Stimulated activated naive CD8-positive, alpha-beta T cell treated with anti-CD3 and anti-CD28 coated beads, Interleukin-15, Interleukin-2, amounts not matched to agents 100 U/mL and 50 U/mL, for 24 hours (primary cell): ENCODE data around the gene ZFPL1.
"Not testable (repeated sequence)": the region's sequence is repeated elsewhere in the genome, so short reads cannot be mapped to it uniquely, and the experiment has no call there.

ENCODE experiments used
- ATAC-seq: fragments of 150-1000 bp; cut with Tn5 transposase; one replicate; pipeline ENCODE4 v1.10.0; 2021
- DNase-seq: peaks from one replicate; pipeline ENCODE4 v3.0.0; 2021

ZFPL1 gene

GRCh38 chr11:65114538-65115171 is 30.6 kb downstream of the ZFPL1 start:
- no peak for DNase-seq

GRCh38 chr11:65115361-65116082 is 31.5 kb downstream of the ZFPL1 start:
- DNase-seq (peak; percentile 26), ATAC-seq (no peak)

More at GRCh38 chr11:65114538-65115171, 30.6 kb downstream of the ZFPL1 start:
- no peak for ATAC-seq

- DNase-seq (peak; percentile 67), ATAC-seq (peak; percentile 14)
Observed at GRCh38 chr11:65116370-65117205, 32.6 kb downstream of the ZFPL1 start.

- ATAC-seq (peak; percentile 65), DNase-seq (peak; percentile 100)
Observed at GRCh38 chr11:65117206-65118096, 33.4 kb downstream of the ZFPL1 start, which contains the start of gene ZNHIT2. ZNHIT2 (minus strand) TSS chr11:65117701; CDS start chr11:65117653, 48 bp downstream.

- DNase-seq = no peak
- ATAC-seq = no peak
Observed at GRCh38 chr11:65118097-65118837, 34.2 kb downstream of the ZFPL1 start.

GRCh38 chr11:65118891-65119669 is 35.1 kb downstream of the ZFPL1 start:
- not testable (repeated sequence) for ATAC-seq

GRCh38 chr11:65119670-65119995 is 35.6 kb downstream of the ZFPL1 start:
- ATAC-seq (no peak), DNase-seq (no peak)

More at GRCh38 chr11:65118891-65119669, 35.1 kb downstream of the ZFPL1 start:
- DNase-seq = not testable (repeated sequence)

GRCh38 chr11:65120831-65121230 is 36.8 kb downstream of the ZFPL1 start:
- ATAC-seq (no peak), DNase-seq (no peak)

GRCh38 chr11:65121447-65121864 is 37.4 kb downstream of the ZFPL1 start:
- DNase-seq (peak; percentile 41), ATAC-seq (no peak)

- ATAC-seq (peak; percentile 90), DNase-seq (peak; percentile 99)
Observed at GRCh38 chr11:65121865-65122696, 38.1 kb downstream of the ZFPL1 start, which contains the start of the genes FAU and MRPL49. FAU (minus strand) TSS chr11:65122134; CDS start chr11:65121813, 321 bp downstream. MRPL49 (plus strand) TSS chr11:65122321; CDS start chr11:65122347, 26 bp downstream.

GRCh38 chr11:65124480-65125196 is 40.6 kb downstream of the ZFPL1 start:
- ATAC-seq (no peak), DNase-seq (no peak)

GRCh38 chr11:65125197-65126056 is 41.4 kb downstream of the ZFPL1 start:
- DNase-seq (no peak), ATAC-seq (no peak)

GRCh38 chr11:65126624-65127274 is 42.7 kb downstream of the ZFPL1 start:
- DNase-seq = no peak
- ATAC-seq = no peak

- DNase-seq (no peak), ATAC-seq (no peak)
Observed at GRCh38 chr11:65127473-65128181, 43.6 kb downstream of the ZFPL1 start.

- DNase-seq (no peak), ATAC-seq (no peak)
Observed at GRCh38 chr11:65128182-65129145, 44.4 kb downstream of the ZFPL1 start.
